ENCODE measurements around the gene PHPT1. TPM values are rescaled to one million over a fixed set of nuclear protein-coding genes. Genes with fewer than 3 reads are reported as not detected.

Gene PHPT1
- total and polyA plus RNA-seq, 2 of the 13 experiments (the other 11 are each of a cell fraction or from before 2014, with no cell fraction given) = 189 to 192 TPM

- peaks cover under 1% of the 10 kb centered on the region; the same call in 1 of the 2 replicates for H3K4me1 ChIP-seq (ENCODE audit: insufficient read depth, low read length)
- no peak overlapping the region for H3K4me3 ChIP-seq (replicated peaks in 1 of 3; ENCODE audit: insufficient read depth in 1 of 3, low read depth in 2 of 3, low read length in 3 of 3)
- no peak overlapping the region for H3K4me2 ChIP-seq (ENCODE audit: low read depth, low read length)
- H3K36me3 ChIP-seq (replicated peaks in 1 of 2; ENCODE audit: control insufficient read depth in 1 of 2, insufficient read depth in 2 of 2, low read length in 2 of 2) = peaks cover 38 to 67% of the 10 kb centered on the region in 2 experiments
- no peak for TF ChIP-seq BHLHE40 (IDR thresholded peaks at IDR 0.05; ENCODE audit: low read length)
- no peak for TF ChIP-seq ZNF430 (CRISPR knock-in tag; IDR thresholded peaks at IDR 0.05)
- TF ChIP-seq MIER3 (CRISPR knock-in tag; IDR thresholded peaks at IDR 0.05; ENCODE audit: borderline replicate concordance) = no peak
- no peak for TF ChIP-seq ZNF33A (CRISPR knock-in tag; IDR thresholded peaks at IDR 0.05; ENCODE audit: borderline replicate concordance)
- no peak for TF ChIP-seq ZNF609 (CRISPR knock-in tag; IDR thresholded peaks at IDR 0.05; ENCODE audit: borderline replicate concordance)
- no peak for TF ChIP-seq ZNF563 (CRISPR knock-in tag; IDR thresholded peaks at IDR 0.05)
- no peak for TF ChIP-seq EZH2 (conservative IDR thresholded peaks at IDR 0.05; ENCODE audit: low read depth, low read length)
- TF ChIP-seq, protein P1, sequence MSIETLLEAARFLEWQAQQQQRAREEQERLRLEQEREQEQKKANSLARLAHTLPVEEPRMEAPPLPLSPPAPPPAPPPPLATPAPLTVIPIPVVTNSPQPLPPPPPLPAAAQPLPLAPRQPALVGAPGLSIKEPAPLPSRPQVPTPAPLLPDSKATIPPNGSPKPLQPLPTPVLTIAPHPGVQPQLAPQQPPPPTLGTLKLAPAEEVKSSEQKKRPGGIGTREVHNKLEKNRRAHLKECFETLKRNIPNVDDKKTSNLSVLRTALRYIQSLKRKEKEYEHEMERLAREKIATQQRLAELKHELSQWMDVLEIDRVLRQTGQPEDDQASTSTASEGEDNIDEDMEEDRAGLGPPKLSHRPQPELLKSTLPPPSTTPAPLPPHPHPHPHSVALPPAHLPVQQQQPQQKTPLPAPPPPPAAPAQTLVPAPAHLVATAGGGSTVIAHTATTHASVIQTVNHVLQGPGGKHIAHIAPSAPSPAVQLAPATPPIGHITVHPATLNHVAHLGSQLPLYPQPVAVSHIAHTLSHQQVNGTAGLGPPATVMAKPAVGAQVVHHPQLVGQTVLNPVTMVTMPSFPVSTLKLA (IDR thresholded peaks at IDR 0.05) = no peak
- no peak for TF ChIP-seq RBAK (CRISPR knock-in tag; IDR thresholded peaks at IDR 0.05)
- TF ChIP-seq ZNF10 (CRISPR knock-in tag; IDR thresholded peaks at IDR 0.05; ENCODE audit: borderline replicate concordance, low read depth) = no peak
- TF ChIP-seq ZNF703 (CRISPR knock-in tag; IDR thresholded peaks at IDR 0.05; ENCODE audit: borderline replicate concordance) = no peak
- no peak for TF ChIP-seq AGO1 (IDR thresholded peaks at IDR 0.05; ENCODE audit: low read depth, low read length, poor library complexity, severe bottlenecking)
- TF ChIP-seq ZNF549 (CRISPR knock-in tag; IDR thresholded peaks at IDR 0.05) = no peak
- no peak for TF ChIP-seq CHCHD3 (CRISPR knock-in tag; IDR thresholded peaks at IDR 0.05)
- no peak for TF ChIP-seq MTA1 (CRISPR knock-in tag; IDR thresholded peaks at IDR 0.05; ENCODE audit: borderline replicate concordance)
- WGBS (ENCODE audit: low lambda C conversion rate) = 89% methylated on average over 18 of the region's 21 CpGs
- H4K20me1 ChIP-seq (ENCODE audit: insufficient read depth, low read length) = no peaks in the 10 kb centered on the region
- no peaks in the 10 kb centered on the region for H3K27me3 ChIP-seq (ENCODE audit: control insufficient read depth in 1 of 2, insufficient read depth in 2 of 2, low read length in 2 of 2)
- no peak for DNase-seq (ENCODE audit: low spot score)
- BruUV-seq (replicated peaks) = no TSS peak
- FAIRE-seq = no peak
- H3K9ac ChIP-seq (ENCODE audit: insufficient read depth, low read depth, low read length) = no peak overlapping the region
- in situ Hi-C loops (cut with HindIII; ENCODE audit: extremely low pct_ligation_motif_present, low pct_unique_long_range_greater_than_20kb) = no loop called here
- H2AFZ ChIP-seq (ENCODE audit: low read length) = no peak overlapping the region
- no peaks in the 10 kb centered on the region for H3K9me3 ChIP-seq (ENCODE audit: low read length)
- ATAC-seq = no peak
- intact Hi-C loops (cut with micrococcal nuclease; ENCODE audit: unreplicated experiment) = no loop called here
- POLR2A ChIA-PET = interaction anchor here (0.8 kb wide), 1 partner anchor 16 kb away, joined by 4 read pairs; no protein-coding TSS in a partner anchor
- H3K27ac ChIP-seq (ENCODE audit: extremely low read length, insufficient read depth, low read length) = no peak overlapping the region
- H3K79me2 ChIP-seq (ENCODE audit: insufficient read depth, low read length) = peaks cover 10% of the 10 kb centered on the region
- CTCF ChIA-PET (ENCODE audit: low intra/inter-chr PET ratio, low total read pairs) = no interaction called here
Measured at GRCh38 chr9:136824496-136825225, 24.5 kb upstream of the PHPT1 start.

Measured in HepG2 (cell line).